NCI-H1092 treated with DMSO at 0.1 percent for 48 hours (cell line): ENCODE measurements around the gene TBC1D16.

Source experiments
- DNase-seq: peaks from one replicate; lab custom pipeline; 2025; lab: John Stamatoyannopoulos, UW

TBC1D16 gene

GRCh38 chr17:80025796-80026195 lies 9.9 kb downstream of the TBC1D16 start:
- peak; percentile 83 for DNase-seq

DNA sequence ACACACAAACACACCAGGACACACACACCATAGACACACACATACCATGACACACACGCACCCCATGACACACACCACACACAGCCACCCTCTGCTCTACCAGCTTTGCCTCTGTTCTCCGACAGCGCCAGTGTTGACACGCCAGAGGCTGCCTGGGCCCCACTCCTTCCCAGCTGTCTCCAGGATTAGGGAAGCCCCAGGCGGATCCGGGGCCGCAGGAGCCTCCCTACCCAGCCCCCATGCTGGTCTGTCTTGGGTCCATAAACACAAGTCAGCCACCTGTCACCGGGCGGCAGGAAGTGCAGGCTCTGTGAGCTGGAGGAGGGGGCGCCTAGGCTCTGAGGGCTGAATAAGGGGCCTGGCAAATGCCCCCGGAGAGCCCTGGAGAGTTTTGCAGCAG lies 10.5 kb downstream of the TBC1D16 start:
- DNase-seq = peak; percentile 70

GRCh38 chr17:80024206-80024972 lies 11.3 kb downstream of the TBC1D16 start:
- DNase-seq = no peak

GRCh38 chr17:80023481-80024205 lies 12.0 kb downstream of the TBC1D16 start:
- DNase-seq = peak; percentile 35

DNA sequence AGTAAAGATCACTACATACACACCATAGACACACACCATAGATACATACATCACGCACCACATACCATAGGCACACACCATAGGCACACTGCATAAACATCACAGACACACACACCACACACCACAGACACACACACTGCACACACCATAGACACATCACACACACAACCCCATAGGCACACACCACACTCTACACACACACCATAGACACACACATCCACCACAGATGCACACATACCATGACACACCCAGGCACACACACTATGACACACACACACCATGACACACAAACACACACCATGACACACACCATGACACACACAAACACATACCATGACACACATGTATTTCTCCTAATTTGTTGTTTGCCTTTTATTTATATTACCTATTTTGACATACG lies 14.1 kb downstream of the TBC1D16 start:
- no peak for DNase-seq

DNA sequence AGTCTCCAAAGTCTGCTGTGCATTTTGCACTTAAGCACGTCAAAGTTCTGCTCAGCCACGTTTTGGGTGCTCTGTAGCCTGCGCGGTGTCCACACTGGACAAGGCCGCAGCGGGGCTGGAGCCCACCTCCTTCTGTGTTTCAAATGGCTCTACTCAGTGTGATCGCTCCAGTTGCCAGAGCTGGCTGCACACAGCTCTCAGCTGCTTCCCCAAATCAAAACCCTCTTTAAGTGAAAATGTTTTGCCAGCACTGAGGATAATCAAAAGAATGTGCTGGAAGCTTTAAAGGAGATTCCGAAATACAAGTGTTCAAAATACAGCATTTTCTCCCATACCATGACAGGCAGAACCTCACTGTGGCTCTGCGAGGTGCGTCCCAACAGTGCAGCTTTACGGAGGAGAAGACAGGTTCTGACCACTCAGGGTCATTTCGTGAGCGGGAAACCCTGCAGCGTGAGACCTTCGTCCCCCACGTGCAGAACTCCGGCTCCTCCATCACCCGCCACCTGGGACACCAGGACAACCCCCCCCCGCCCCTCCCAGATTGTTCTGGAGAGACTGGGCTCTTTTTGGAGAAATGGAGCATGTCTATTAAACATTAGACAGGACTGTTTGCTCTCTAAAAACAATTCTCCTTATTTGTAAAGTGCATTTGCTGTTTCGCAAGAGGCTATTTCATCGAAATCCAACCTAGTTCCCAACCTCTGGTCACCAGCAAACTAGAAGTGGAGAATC lies 16.6 kb downstream of the TBC1D16 start:
- no peak for DNase-seq

GRCh38 chr17:80017226-80018010 lies 18.3 kb downstream of the TBC1D16 start:
- DNase-seq = no peak

- no peak for DNase-seq
Measured at GRCh38 chr17:80012765-80013741, 22.6 kb downstream of the TBC1D16 start.

DNA sequence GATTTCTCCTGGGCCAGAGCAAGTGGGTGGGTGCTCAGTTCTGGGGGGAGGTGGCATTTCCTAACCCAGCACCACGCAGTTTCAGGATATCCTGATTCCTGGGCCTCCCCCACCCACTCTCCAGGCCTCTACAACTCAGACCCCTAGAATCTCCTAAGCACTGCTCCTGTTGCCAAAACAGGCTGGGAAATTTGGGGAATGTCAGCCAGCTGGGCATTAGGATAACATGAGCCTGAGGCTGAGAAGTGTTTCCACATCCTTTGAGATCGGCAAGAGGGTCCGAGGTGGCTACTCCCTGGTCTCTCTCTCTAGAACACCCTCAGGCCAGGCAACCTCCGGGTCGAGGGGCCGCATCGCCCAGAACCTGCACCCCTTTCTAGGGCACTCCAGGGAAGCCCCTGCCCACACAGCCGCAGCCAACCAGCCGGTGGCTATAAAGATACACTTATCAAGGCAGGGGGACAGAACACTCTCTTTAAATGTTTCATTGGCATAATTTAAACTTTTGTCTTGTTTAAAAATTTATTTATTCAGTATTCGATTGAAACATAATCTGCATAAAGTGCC lies 23.6 kb downstream of the TBC1D16 start:
- no peak for DNase-seq

DNA sequence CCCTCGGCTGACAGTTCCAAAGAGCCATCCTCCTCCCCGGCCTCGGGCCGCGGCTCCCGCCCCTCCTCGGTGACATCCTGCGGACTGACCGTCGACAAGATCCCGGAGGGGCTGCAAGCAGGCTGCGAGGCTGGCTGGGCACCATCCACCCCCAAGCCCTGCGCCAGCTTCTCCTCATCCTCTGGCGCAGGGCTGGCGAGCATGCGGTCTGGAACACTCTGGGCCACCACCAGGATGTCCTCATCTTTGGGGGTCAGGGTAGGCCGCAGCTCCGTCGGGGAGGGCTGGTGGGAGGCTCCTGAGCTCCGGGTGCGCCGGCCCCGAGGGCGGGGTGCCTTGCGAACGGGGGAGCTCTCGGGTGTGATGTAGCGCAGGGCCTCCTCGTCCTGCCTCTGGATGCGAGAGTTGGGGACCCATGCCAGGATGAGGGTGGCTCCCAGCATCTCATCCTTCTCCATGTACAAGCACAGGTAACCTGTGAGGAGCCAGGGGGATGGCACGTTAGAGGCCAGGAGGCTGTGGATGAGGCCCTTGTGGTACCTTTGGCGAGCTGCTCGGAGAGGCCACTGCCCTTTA lies 25.3 kb downstream of the TBC1D16 start:
- DNase-seq = no peak

- no peak for DNase-seq
Measured at GRCh38 chr17:80009391-80010282, 26.0 kb downstream of the TBC1D16 start.

DNA sequence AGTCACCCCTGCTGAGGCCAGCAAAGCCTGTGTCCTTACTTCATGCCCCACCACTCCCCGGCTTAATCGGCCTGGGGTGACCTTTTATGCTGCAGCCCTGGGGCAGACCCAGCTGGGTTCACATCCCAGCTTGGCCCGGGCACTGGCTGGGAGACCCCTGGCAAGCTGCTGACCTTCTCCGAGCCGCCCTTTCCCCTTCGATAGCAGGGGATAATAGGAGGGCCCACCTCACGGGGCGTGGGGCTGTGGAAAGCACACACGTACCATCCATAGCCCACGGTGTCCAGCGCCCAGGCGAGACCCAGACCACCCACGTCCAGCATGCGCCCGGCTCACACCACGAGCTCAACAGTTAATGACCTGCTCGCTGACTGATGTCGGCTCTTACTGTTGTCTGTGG lies 26.8 kb downstream of the TBC1D16 start:
- no peak for DNase-seq

DNA sequence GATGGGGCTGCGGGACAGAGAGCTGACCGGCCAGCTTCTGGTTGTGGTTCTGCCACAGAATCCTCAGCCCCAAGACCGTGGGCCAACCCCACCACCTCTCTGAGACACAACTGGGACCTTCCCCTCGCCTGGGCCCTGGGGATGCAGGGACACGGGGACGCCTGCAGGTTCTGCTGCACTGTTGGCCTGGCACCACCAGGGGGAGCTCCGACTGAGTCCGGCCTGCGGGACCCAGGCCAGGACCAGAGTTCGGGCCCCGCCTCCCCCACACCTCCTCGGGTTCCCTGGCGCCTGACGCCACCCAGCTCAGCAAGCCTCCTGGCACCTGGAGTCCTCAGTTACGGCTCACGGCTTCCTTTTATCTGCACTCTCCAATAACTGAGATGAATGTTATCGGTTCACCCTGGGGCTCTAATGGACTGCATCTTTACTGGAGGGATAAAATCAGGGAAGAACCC lies 27.3 kb downstream of the TBC1D16 start:
- peak; percentile 92 for DNase-seq

DNA sequence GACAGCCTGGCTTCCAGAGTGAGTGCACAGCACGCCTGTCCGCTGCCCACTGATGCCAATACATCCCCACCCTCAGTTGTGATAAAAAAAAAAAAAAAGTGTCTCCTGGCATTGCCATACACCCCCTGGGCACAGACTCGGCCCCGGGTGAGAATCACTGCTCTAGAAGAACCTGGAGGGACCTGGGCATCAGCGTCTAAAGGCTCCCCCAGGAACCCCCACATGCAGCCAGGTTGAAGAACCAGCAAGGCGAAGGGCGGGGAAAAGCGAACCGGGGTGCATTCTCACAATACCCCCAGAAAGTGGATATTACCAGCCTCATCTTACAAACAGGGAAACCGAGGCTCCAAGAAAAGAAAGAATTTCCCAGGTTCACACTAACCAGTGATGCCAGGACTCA lies 27.7 kb downstream of the TBC1D16 start:
- no peak for DNase-seq

DNA sequence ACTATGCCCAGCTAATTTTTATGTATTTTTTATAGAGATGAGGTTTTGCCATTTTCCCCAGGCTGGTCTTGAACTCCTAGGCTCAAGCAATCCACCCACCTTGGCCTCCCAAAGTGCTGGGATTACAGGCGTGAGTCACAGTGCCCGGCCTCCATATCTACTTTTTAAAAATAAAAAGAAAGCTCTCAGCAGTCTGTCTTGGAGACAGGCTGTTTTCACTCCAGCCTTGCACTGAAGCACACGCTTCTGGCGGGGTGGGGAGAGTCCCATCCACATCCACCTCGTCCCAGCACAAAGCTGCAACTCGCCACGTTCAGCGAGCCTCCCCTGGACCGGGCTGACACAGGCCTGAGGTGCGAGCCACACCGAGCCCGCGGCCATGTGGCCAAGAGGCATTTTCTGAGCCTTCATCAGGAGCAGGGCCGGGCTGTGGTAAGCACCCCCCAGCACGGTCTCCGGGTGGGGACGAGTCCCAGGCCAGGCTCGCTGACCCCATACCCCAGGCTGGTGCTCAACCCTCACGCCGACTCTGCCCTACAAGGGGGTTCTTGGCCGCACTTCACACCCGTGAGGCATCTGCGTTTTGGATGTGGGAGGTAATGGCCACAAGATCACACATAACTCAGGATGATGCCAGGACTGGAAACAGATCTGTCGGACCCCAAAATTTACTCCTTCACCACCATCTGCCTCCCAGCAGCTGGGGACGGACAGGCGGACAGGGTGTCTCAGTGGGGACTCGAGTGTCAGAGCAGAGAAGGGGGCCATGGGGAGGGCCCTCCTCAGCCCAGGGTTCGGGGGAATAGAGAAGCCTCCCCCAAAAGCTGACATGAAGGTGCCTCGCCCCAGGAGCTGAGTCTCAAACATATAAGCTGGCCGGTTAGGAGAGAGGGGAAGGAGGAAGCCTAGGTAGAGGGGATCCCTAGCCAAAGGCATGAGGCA lies 28.6 kb downstream of the TBC1D16 start:
- DNase-seq = no peak

- no peak for DNase-seq
Measured at GRCh38 chr17:80006339-80006720, 29.3 kb downstream of the TBC1D16 start.

DNA sequence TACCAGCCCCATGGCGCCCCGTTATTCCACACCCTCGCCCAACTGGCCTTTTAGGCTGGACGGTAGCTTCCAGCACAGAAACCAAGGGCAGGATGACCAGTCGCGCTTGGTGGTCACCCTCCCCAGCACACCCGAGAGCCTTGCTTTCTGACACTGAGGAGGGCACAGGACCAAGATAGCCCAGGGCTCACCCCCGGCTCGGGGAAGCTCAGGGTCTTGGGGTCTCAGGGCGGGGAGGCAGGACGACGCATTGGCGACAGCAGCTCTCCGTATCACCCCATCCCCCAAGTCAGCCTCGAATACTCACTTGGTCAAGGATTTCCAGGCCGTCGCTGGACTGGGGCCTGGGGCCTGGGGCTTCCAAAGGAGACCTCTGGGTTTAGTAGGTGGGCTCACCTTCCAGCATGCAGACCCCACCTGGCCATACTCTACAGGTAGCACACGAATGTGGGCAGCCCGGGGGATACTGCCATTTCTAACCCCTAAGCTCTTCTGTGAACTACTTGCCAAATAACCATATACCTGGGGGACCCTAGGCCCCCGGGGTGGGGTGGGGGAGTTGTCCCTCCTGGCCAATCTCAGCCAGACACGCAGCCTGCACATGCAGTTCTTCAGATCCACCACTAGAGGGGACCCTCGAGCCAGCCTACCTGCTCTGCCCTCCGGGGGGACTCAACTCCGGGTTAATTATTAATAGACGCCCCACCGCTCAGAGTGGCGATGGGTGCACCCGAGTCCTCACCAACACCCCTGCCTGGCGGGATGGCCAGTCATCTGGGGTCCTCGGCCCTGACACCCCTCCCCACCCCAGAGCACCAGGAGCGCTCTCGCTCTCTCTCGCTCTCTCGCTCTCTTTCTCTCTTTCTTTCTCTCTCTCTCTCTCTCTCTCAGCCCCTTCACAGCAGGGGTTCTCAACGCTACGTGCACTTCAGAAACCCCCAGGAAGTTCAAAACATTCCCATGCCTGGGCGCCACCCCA lies 30.0 kb downstream of the TBC1D16 start:
- peak; percentile 51 for DNase-seq
